ENCODE results near the gene DOCK6.

Gene DOCK6

GRCh38 chr19:11251217-11251616 is 11.1 kb downstream of the DOCK6 start:
- H3K27ac ChIP-seq: no peak overlapping the region
- H3K27me3 ChIP-seq (ENCODE audit: insufficient read depth, low read depth, severe bottlenecking): no peaks in the 10 kb centered on the region
- H3K36me3 ChIP-seq: peaks cover 19% of the 10 kb centered on the region
- no peak for DNase-seq
- no peak overlapping the region for H3K4me3 ChIP-seq (ENCODE audit: low read depth, low read length)
- no peak for TF ChIP-seq CTCF (IDR thresholded peaks at IDR 0.05; ENCODE audit: low read depth, low read length)
- H3K9me3 ChIP-seq (ENCODE audit: severe bottlenecking): no peaks in the 10 kb centered on the region

- H3K9me3 ChIP-seq (ENCODE audit: severe bottlenecking): no peaks in the 10 kb centered on the region
- H3K36me3 ChIP-seq: peaks cover 19% of the 10 kb centered on the region
- no peak for TF ChIP-seq CTCF (IDR thresholded peaks at IDR 0.05; ENCODE audit: low read depth, low read length)
- DNase-seq: no peak
- H3K27ac ChIP-seq: no peak overlapping the region
- no peaks in the 10 kb centered on the region for H3K27me3 ChIP-seq (ENCODE audit: insufficient read depth, low read depth, severe bottlenecking)
- no peak overlapping the region for H3K4me3 ChIP-seq (ENCODE audit: low read depth, low read length)
Observed at GRCh38 chr19:11248852-11249251, 13.5 kb downstream of the DOCK6 start.

- no peak for TF ChIP-seq CTCF (IDR thresholded peaks at IDR 0.05; ENCODE audit: low read depth, low read length)
Observed at GRCh38 chr19:11247934-11248333, 14.4 kb downstream of the DOCK6 start.

GRCh38 chr19:11247391-11247790 is 14.9 kb downstream of the DOCK6 start:
- Histone ChIP-seq H3K27me3 (ENCODE audit: insufficient read depth, low read depth, severe bottlenecking) (no peaks in the 10 kb centered on the region), H3K36me3 (peaks cover 19% of the 10 kb centered on the region)
- no peak for TF ChIP-seq CTCF (IDR thresholded peaks at IDR 0.05; ENCODE audit: low read depth, low read length)

More at GRCh38 chr19:11247934-11248333, 14.4 kb downstream of the DOCK6 start:
- Histone ChIP-seq H3K4me3 (ENCODE audit: low read depth, low read length) (no peak overlapping the region), H3K27me3 (ENCODE audit: insufficient read depth, low read depth, severe bottlenecking) (no peaks in the 10 kb centered on the region), H3K27ac (no peak overlapping the region), H3K36me3 (peaks cover 19% of the 10 kb centered on the region), H3K9me3 (ENCODE audit: severe bottlenecking) (no peaks in the 10 kb centered on the region)
- DNase-seq: no peak

DNA sequence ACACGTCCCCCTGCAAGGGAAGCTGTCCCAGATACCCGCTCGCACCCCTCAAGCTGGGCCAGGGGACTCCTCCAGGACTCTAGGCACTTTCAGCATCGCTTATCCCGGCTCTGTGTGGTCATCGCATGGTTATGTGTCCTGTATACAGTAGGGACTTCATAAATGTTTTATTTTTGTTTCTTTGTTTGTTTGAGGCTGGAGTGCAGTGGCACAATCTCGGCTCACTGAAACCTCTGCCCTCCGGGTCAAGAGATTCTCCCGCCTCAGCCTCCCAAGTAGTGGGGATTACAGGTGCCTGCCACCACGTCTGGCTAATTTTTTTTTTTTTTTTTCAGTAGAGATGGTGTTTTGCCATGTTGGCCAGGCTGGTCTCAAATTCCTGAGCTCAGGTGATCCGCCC is 15.4 kb downstream of the DOCK6 start:
- H3K36me3 ChIP-seq: peaks cover 17% of the 10 kb centered on the region
- no peak for DNase-seq
- no peaks in the 10 kb centered on the region for H3K9me3 ChIP-seq (ENCODE audit: severe bottlenecking)
- TF ChIP-seq CTCF (IDR thresholded peaks at IDR 0.05; ENCODE audit: low read depth, low read length): no peak
- no peak overlapping the region for H3K27ac ChIP-seq
- H3K4me3 ChIP-seq (ENCODE audit: low read depth, low read length): no peak overlapping the region
- H3K27me3 ChIP-seq (ENCODE audit: insufficient read depth, low read depth, severe bottlenecking): no peaks in the 10 kb centered on the region

More at GRCh38 chr19:11247391-11247790, 14.9 kb downstream of the DOCK6 start:
- H3K9me3 ChIP-seq (ENCODE audit: severe bottlenecking): no peaks in the 10 kb centered on the region
- no peak overlapping the region for H3K4me3 ChIP-seq (ENCODE audit: low read depth, low read length)
- no peak for DNase-seq
- no peak overlapping the region for H3K27ac ChIP-seq

- no peak for TF ChIP-seq CTCF (IDR thresholded peaks at IDR 0.05; ENCODE audit: low read depth, low read length)
- H3K36me3 ChIP-seq: peaks cover 8% of the 10 kb centered on the region
- no peaks in the 10 kb centered on the region for H3K9me3 ChIP-seq (ENCODE audit: severe bottlenecking)
- no peak for DNase-seq
- no peak overlapping the region for H3K27ac ChIP-seq
- no peaks in the 10 kb centered on the region for H3K27me3 ChIP-seq (ENCODE audit: insufficient read depth, low read depth, severe bottlenecking)
- H3K4me3 ChIP-seq (ENCODE audit: low read depth, low read length): no peak overlapping the region
Observed at GRCh38 chr19:11244846-11245589, 17.3 kb downstream of the DOCK6 start.
